ENCODE measurements around the gene SPAG16.

- TF ChIP-seq CTCF (conservative IDR thresholded peaks at IDR 0.05; ENCODE audit: low read depth, low read length) (no peak), EZH2 (IDR thresholded peaks at IDR 0.05; ENCODE audit: low read length, unreplicated experiment) (no peak), EZH2phosphoT487 (IDR thresholded peaks at IDR 0.05; ENCODE audit: borderline replicate concordance, low read length) (no peak)
Observed at GRCh38 chr2:214412679-214413078, 1128.4 kb downstream of the SPAG16 start.
